HG02885 (cell line): ENCODE measurements around the gene HIVEP3.

ENCODE experiments used
- ATAC-seq: cut with Tn5 transposase; IDR thresholded peaks from one replicate; pipeline ENCODE4 v1.9.1; 2021; ENCODE audit warnings: mild to moderate bottlenecking; ENCODE audit not compliant: unreplicated experiment, poor library complexity

HIVEP3 gene

DNA sequence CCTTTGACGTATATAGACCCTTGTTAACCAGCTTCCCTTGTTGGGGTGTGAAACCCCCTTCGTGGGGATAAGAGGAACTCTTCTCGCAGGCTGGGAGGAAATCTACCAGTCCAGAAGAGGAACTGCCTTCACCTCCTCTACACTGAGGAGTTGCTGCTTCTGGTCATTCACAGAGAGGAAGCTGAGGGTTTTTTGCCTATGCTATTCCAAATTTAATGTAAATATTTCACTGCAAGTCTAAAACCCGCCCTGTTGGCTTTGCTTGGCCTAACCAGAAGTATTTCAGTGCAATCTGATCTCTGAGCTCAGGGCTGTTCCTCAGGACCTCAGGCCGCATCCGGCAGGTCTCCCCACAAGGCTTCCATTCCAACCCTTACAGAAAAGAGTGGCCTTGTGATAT is 150.1 kb downstream of the HIVEP3 start:
- no peak for ATAC-seq

DNA sequence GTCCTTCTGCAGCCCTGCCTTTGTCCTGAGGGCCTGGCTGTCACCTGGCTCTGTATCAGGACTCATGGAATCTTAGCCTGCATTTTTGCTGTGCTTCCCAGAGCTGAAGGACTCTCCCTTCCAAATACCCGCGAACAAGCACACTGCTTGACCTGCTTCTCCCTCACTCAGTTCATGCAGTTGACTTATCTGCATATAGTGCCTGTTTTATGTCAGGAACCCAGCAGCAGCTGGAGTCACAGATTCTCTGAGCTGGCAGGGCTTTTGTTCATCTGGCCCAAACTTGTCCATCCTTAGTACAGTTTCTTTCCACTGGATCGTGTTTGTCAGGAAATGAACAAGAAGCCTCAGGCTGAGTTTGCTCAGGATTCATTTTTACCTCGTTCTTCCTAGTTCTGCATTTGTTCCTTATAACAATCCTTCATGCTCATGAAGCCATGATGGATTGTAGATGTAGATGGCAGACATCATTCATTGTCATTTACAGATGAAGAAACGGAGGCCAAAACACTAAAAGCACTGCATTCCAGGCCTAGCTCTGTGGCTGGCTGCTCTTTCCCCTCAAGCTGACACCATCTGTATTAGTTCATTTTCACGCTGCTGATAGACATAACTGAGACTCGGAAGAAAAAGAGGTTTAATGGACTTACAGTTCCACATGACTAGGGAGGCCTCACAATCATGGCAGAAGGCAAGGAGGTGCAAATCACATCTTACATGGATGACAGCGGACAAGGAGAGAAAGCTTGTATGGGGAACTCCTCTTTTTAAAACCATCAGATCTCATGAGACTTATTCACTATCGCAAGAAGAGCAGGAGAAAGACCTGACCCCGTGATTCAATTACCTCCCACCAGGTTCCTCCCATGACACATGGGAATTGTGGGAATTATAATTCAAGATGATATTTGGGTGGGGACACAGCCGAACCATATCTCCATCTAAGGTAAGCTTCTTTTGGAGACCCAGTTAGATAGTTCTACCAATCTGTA is 150.9 kb downstream of the HIVEP3 start:
- no peak for ATAC-seq

DNA sequence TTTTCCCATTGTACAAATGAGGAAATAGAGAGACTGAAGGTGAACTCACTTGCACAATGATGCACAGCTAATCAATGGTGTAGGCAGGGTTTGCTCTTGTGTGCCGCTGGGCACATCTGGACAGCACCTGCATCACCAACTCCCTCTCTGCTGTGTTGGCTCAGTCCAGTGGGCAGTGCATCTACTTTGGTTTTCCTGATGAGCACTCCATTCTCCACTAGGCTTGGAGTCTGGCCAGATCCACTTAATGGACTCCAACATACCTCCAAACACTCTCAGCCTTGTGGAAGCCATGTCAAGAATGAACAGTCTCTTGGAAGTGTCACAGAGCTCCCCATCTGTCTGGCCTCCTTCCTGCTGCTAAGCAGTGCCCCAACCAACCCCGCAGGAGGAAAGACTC is 152.2 kb downstream of the HIVEP3 start:
- no peak for ATAC-seq

DNA sequence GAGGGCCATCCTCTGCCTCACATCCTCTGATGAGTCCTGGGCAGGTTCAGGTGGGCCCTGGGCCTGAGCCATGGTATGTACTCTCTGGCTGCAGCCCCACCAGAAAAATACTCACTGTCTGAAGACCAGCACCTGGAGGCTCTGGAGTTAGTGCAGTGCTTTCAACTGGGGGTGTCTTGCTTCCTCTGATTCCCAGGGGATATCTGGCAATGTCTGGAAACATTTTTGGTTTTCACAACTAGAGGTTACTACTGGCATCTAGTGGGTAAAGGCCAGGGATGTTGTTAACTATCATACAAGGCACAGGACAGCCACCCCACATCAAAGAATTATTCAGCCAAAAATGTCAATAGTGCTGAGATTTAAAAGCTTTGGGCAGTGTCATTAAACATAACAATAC is 152.7 kb downstream of the HIVEP3 start:
- ATAC-seq: no peak

DNA sequence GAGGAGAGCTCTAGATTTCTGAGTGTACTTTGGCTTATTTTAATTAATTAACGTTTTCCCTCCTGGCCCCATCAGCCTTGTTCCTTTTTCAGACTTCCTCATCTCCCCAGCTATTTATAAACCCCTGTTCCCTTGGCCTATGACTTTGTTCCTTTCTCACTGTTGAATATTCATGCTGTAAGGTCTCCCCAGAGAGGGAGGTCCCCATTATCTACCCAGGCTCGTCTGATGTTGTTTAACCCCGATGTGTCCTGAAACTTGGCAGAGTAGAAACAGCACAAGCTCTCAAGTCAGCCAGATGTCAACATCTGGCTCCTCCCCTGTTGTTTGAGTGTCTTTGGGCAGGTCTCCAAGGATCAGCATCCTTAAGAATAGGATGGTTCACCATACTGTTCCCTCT is 153.6 kb downstream of the HIVEP3 start:
- no peak for ATAC-seq

DNA sequence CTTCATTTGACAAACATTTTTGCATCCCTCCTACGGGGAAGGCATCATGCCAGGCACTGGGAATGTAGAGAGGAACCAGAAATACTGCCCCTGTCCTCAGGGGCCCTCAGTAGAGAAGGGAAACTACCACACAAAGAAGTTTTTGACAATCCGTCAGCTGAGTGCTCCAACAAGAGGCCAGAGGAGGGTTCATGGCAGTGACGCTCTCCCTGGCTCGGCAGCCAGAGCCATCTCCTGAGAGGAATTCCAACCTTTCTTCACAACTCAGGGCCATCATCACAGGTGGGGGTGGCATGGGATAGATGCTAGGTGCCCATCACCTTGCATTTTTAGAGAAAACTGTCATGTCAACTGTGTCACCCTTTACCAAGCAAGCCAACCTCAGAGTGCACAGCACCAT is 154.1 kb downstream of the HIVEP3 start:
- no peak for ATAC-seq

DNA sequence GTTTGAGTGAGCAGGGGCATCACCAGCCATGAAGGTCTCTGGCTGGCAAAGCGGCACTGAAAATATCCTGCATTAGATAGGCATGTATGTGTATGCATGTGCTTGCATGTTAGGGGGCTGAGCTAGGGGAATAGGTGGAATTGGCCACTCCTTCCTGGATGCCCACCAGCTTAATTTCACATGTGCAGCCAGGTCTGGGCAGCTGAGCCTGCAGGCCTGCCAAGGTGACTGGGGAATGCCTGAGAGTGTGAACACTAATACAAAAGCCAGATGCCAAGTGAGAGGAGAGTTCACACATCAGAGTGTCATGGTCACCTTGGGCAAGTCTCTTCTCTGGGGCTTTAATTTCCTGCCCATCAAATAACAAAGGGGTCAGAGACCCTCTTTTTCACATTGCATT is 155.9 kb downstream of the HIVEP3 start:
- no peak for ATAC-seq

DNA sequence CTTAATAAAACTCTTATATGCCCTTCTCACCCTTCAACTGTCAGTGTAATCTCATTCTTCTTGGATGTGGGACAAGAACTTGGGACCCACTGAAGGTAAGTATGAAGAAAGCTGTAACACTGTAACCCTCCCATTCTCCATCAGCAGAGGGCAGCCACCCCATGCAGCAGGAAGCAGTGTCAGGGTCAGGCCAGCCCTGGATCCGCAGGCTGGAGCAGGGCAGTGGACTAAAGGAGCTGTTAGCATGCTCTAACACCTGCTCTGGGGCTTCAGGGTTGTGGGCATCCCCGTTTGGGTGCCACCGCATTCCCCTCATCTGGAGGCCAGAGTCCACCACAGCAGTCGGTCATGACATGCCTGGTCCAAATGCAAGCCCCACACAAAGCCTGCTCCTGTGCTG is 156.5 kb downstream of the HIVEP3 start:
- ATAC-seq: no peak

DNA sequence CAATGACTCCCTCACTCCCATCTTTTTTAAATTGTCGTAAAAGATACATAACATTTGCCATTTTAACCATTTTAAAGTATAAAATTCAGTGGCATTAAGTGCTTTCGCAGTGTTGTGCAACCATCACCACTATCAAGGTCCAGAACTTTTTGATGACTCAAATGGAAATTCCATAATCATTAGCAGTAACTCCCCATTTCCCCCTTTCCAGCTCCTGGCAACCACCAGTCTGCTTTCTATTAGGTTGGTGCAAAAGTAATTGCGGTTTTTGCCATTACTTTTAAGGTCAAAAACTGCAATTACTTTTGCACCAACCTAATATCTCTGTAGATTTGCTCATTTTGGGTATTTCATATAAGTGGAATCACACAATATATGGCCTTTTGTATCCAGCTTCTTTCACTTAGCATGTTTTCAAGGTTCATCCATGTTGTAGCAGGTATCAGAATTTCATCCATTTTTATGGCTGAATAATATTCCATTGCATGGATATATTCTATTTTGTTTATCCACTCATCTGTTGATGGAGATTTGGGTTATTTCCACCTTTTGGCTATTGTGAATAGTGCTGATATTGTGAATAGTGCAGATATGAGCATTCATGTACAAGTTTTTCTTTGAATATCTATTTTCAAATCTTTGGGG is 159.7 kb downstream of the HIVEP3 start:
- no peak for ATAC-seq

DNA sequence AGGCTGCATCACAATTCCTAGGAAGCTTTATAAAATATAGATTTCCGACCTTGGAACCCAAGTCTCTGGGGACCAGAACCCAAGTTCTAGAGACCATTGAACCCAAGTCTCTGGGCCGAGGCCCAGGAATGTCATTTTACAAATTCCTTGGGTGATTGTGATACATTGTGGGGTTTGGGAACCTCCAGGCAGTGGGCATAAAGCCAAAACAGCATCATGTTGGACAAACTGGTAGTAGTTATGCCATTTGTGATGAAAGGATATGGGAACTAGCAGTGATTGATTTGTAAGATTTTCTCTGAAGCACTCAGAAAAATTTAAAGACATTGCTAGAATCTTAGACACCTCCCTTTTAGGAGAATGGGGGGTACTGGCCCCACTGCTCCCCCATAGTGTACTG is 160.2 kb downstream of the HIVEP3 start:
- no peak for ATAC-seq

DNA sequence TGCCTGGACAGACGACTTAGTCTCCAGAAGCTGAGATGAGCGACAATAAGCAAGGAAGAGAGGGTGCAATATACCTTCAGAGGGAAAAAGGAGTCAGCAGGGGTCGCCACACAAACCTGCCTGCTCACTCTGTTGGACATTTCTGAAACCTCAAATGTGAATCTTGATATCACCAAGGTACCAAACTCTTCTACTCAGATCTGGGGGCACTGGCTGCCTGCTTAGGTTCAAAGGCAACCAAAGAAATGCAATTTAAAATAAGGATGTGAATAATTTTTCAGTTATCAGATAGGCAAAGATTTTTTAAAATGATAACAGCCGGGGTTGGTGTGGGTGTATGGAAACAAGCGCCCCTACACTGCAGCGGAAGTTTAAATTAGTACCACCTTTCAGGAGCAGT is 164.2 kb downstream of the HIVEP3 start:
- ATAC-seq: no peak

DNA sequence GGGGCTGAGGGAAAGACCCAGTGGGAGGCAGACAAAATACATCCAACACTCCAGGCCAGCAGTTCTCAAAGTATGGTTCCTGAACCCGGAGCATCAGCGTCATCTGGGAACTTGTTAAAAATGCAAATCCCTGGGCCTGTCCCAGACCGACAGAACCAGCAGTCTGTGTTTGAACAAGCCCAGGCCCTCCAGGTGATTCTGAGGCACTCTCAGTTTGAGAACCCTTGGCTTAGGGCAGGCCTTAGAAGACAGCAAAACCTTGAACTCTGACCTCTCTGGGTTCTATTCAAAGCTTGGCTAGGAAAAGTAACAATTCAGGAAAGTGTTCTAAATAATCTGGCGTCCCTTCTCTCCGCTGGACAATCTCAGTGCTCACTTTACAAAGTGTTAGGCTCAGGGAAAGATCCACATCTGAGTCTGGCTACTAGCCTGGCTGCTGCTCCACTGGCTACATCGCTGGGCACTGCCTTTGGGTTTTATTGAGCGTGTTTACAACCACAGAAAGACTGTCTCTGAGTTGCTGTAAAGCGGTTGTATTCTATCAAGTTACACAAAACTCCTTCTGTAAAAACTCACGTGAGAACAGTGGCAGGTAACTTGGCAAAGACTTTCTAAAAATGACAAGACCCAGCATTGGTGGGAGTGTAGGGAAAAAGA is 166.1 kb downstream of the HIVEP3 start:
- no peak for ATAC-seq

DNA sequence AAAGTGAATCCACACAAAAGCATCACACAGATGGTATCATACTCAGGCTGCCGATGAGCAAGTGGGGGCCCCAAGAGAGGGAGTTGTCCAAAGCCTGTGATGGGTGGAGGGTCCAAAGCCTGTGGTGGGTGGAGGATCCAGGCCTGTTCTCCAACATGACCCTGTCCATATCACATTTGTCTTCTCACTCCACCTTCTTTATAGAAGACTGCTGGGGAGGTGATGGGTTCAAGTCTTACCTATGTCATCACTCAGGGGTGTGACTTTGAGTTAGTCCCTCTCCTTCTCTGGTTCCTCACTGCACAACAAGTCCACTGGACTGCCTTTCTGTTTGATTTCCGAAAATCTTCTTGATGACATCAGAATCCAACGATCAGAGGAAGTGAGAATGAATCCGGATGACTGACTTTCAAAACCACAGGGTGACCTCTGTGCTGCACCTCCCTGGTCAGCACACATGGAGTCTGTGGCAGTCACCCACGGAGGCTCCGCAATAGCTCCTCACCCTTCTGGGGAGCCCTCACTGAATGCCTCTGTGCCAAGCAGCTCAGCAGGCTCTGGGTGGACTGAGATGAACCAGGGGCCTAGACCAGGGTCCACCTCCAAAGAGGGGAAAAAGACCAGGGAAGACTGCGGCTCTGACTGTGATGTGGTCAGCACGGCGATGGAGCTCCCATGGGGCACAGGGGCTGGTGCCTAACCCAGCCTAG is 166.8 kb downstream of the HIVEP3 start:
- peak; percentile 60 for ATAC-seq

DNA sequence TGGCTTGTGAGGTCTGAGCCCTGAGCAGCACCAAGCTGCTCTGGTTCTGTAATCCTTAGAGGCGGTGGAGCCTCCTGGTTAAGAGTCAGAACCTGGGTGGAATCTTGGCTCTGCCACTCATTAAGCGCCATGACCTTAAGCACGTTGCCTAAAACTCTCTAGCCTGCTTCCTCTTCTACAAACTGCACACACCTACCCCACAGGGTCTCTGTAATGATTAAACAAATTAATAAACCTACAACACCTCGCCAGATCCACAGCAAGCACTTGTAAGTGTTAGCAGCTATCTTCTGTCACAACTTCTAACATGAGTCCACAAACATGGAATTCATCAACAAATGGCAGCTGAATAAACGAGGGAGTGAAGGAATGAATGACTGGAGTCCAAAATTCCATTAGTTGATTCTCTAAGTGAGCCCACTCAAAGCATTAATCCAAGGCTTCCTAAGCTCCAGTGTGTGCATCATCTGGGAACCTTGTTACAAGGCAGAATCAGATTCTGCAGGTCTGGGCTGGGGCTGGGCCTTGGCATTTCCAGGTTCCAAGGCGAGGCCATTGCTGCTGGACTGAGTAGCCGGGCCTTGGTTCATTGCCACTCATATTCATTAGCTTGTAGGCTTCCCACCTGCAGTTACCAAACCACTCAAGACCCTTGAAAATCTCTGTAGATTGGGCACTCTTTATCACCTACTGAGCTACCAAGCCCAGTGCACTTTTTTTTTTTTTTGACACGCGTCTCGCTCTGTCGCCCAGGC is 168.6 kb downstream of the HIVEP3 start:
- no peak for ATAC-seq

DNA sequence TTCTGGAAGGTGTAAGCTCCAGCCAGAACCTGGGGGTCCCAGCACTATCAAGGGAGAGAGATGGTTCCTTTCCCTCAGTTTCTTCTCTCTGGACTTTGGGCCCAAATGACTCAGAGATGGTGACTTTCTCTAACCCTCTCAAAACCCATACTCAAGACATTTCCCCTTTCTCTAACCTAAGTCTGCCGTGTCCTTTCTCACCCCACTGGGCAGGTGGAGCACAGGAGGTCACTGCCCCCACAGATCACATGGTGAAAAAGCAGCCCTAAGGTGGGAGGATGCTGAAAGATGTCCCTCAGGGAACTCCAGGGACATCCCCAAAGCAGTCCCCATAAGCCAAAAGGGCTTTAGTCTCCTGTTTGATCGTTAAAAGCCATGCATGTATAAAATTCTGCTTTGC is 173.7 kb downstream of the HIVEP3 start:
- no peak for ATAC-seq

DNA sequence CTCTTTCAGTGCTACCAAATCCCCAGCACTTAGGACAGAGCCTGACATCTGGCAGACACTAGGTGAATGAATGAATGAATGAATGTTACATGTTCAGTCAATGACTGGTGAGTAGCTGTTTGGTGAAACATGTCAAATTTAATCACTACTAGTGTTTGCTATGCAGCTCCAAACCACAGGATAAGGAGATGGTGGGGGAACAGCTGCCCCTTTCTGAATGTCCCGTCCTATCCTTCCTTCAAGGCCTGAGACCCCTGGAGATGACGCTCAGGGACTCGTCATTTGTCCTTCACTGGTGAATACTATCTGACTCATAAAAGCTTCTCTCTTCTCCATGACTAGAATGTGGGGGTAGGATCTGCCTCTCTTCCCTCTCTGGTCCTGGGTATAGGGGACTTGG is 175.4 kb downstream of the HIVEP3 start:
- no peak for ATAC-seq

DNA sequence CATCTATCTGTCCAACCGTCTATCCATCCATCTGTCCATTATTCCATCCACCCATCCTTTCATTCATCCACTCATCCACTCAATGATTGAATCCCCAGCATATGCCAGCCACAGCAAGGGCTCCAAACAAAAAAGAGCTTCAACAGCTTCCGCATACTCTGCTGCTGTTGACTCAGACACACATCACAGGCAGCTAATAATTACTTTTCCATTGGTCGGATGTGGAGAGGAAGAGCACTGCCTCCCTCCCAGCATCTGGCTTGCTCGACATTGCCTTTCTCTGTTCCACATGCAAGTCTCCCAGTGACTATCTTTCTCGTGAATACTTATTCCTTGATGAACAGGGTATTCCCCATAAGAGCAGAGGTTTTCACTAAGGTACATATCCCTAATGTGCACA is 176.5 kb downstream of the HIVEP3 start:
- no peak for ATAC-seq

DNA sequence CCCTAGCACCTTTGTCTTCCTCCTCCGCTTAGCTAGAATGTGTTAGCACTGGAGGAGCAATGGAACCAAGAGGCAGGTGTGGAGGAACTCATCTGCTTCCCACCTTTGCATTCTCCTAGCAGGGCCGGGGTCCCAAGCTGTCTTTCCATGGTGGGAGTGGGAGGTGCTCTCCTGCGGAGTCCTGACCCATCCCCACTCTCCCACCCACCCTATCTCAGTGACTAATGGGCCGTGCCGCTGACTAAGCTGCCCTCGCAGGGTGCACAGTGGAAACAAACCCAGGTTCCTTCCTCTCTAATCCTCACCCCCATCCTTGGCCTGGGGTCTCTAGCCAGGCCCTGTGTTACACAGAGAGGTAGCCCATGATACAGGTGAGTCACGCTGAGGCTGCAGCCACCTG is 177.5 kb downstream of the HIVEP3 start:
- ATAC-seq: no peak

DNA sequence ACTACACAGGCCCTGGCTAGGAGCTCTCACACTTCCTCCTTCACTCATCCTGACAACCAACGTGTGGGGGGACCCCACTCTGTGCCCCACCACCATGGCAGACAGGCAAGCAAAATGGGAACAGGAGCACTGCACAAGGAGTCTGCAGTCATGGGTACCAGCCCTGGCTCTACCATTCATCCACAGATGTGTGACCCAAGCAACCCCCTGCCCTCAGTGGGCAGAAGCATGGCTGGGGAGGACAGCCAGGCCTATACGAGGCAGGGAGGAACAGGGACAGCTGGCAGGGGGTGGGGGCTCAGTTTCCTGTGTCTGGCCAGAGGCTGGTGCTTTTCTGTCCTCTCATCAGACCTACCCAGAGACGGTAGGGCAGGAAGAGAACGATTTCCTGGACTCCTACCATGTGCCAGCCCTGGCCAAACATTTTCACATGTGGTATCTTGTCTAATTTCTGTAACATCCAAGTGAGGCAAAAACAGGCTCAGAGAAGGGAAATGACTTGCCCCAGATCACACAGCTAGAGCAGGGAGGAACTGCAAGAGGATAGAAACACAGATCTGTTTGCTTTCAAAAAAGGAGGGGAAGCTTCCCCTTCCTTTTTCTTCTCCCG is 178.0 kb downstream of the HIVEP3 start:
- no peak for ATAC-seq

DNA sequence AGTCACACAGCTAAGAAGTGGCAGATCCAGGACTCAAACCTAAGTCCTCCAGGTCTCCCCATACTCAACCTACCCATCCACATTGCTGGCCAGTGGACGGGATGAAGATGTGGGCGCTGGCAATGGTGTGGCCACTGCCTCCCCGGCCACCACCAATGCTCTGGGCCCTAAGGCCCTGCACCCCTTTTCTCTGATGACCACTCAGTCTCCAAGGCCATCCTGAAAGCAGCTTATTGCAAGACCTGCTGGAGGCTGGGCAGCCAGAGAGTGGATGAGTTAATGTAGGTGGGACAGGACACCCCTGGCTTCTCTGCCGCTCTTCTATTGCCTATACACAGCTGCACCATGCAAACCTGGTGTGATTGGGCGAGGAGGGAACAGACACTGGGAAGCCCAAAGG is 178.7 kb downstream of the HIVEP3 start:
- ATAC-seq: no peak
